HepG2 (cell line): Measurements from ENCODE around the gene BAZ1B. TPM values are rescaled to one million over a fixed set of nuclear protein-coding genes. Genes with fewer than 3 reads are reported as not detected.

Source experiments
- ARID2 ChIP-seq: sonication (generic); formaldehyde crosslinking; IDR thresholded peaks from 2 replicates; pipeline ENCODE4 v1.8.1; 2022; ENCODE audit warnings: mild to moderate bottlenecking, missing genetic modification reagents, borderline replicate concordance
- CREBL2 ChIP-seq: sonication (generic); formaldehyde crosslinking; IDR thresholded peaks from 2 replicates; pipeline ENCODE4 v1.8.1; 2023; ENCODE audit warnings: missing genetic modification reagents, mild to moderate bottlenecking, borderline replicate concordance
- GATA4 ChIP-seq: sonication (generic); IDR thresholded peaks from 2 replicates; pipeline ENCODE4 v1.6.1; 2016; ENCODE audit warnings: antibody characterized with exemption, low read depth, borderline replicate concordance
- HBP1 ChIP-seq: IDR thresholded peaks from 2 replicates; pipeline ENCODE4 v1.6.1; 2016; ENCODE audit warnings: low read depth, control low read depth
- HNF4G ChIP-seq, 2 experiments: sonication (generic) in 1 of 2; formaldehyde crosslinking in 1 of 2; IDR thresholded peaks; 2 replicates each; pipeline versions ENCODE4 v1.4.0 to v1.6.1; 2011 to 2020; ENCODE audit warnings: borderline replicate concordance in 2 of 2, low read depth in 2 of 2, mild to moderate bottlenecking in 2 of 2, low read length in 1 of 2, missing genetic modification reagents in 1 of 2, moderate library complexity in 1 of 2
- IRX3 ChIP-seq: sonication (generic); formaldehyde crosslinking; IDR thresholded peaks from 2 replicates; pipeline ENCODE4 v1.8.1; 2023; ENCODE audit warnings: mild to moderate bottlenecking, low read depth, missing genetic modification reagents, borderline replicate concordance
- NAIF1 ChIP-seq: sonication (generic); formaldehyde crosslinking; IDR thresholded peaks from 2 replicates; pipeline ENCODE4 v1.5.0; 2020; ENCODE audit warnings: mild to moderate bottlenecking, missing genetic modification reagents, borderline replicate concordance
- NFIB ChIP-seq: sonication (generic); formaldehyde crosslinking; IDR thresholded peaks from 2 replicates; pipeline ENCODE4 v1.9.0; 2021; ENCODE audit warnings: missing genetic modification reagents, mild to moderate bottlenecking, borderline replicate concordance
- NFIC ChIP-seq: IDR thresholded peaks from 2 replicates; pipeline ENCODE4 v1.6.1; 2012; ENCODE audit warnings: mild to moderate bottlenecking, low read length, inconsistent platforms
- POLR2G ChIP-seq: fragments of 200-400 bp; formaldehyde crosslinking; IDR thresholded peaks from 2 replicates; pipeline ENCODE4 v1.6.1; 2018; ENCODE audit warnings: mild to moderate bottlenecking, low read depth, low read length, moderate library complexity
- SP4 ChIP-seq: sonication (generic); formaldehyde crosslinking; IDR thresholded peaks from 2 replicates; pipeline ENCODE4 v1.8.1; 2023; ENCODE audit warnings: mild to moderate bottlenecking, missing genetic modification reagents
- SRSF9 ChIP-seq: fragments of 200-400 bp; formaldehyde crosslinking; IDR thresholded peaks from 2 replicates; pipeline ENCODE4 v1.6.1; 2018; ENCODE audit warnings: borderline replicate concordance, mild to moderate bottlenecking, low read depth, low read length; ENCODE audit not compliant: insufficient read depth, poor library complexity, severe bottlenecking
- TBP ChIP-seq: sonication (generic); formaldehyde crosslinking; IDR thresholded peaks from 2 replicates; pipeline ENCODE4 v1.5.0; 2020; ENCODE audit warnings: missing genetic modification reagents
- TEAD2 ChIP-seq: sonication (generic); formaldehyde crosslinking; IDR thresholded peaks from 2 replicates; pipeline ENCODE4 v1.9.0; 2021; ENCODE audit warnings: missing genetic modification reagents
- ZBTB21 ChIP-seq: sonication (generic); formaldehyde crosslinking; IDR thresholded peaks from 2 replicates; pipeline ENCODE4 v1.4.0; 2020; ENCODE audit warnings: missing genetic modification reagents
- ZNF337 ChIP-seq: sonication (generic); formaldehyde crosslinking; IDR thresholded peaks from 2 replicates; pipeline ENCODE4 v1.5.1; 2020; ENCODE audit warnings: missing genetic modification reagents, low read depth, mild to moderate bottlenecking, borderline replicate concordance
- ZNF367 ChIP-seq: sonication (generic); formaldehyde crosslinking; IDR thresholded peaks from 2 replicates; pipeline ENCODE4 v1.4.0; 2020; ENCODE audit warnings: missing genetic modification reagents, borderline replicate concordance
- ZNF468 ChIP-seq: sonication (generic); formaldehyde crosslinking; IDR thresholded peaks from 2 replicates; pipeline ENCODE4 v1.8.0; 2022; ENCODE audit warnings: mild to moderate bottlenecking, moderate library complexity, missing genetic modification reagents
- polyA plus RNA-seq, 8 experiments: library from polyadenylated mRNA; depleted of rRNA in 3 of 8; stranded (reverse) in 7 of 8; unstranded in 1 of 8; fragments of >200 nt; fragmentation: Illumina TruSeq in 4 of 8; extraction: Trizol in 4 of 8; gene quantifications; 2 replicates each; pipeline versions ENCODE4 v1.2.1 to v1.2.3, GENCODE V29; 2011 to 2016; ENCODE audit warnings: low read depth in 4 of 8, missing spikeins in 1 of 8, mixed read lengths in 1 of 8; ENCODE audit not compliant: insufficient read depth in 1 of 8
- total RNA-seq, 5 experiments: library from RNA; depleted of rRNA; stranded (reverse); fragments of >200 nt; fragmentation: Illumina TruSeq; extraction: Trizol; gene quantifications; 2 replicates each; pipeline ENCODE4 v1.2.3, GENCODE V29; 2016; ENCODE audit warnings: low read depth in 1 of 5
- TF ChIP-seq, protein P1 (sequence below): sonication (generic); formaldehyde crosslinking; IDR thresholded peaks from 2 replicates; pipeline ENCODE4 v1.4.0; 2020; ENCODE audit warnings: missing genetic modification reagents, low read depth, mild to moderate bottlenecking, borderline replicate concordance
- TF ChIP-seq, protein P2 (sequence below): IDR thresholded peaks from 2 replicates; pipeline ENCODE4 v1.6.1; 2016; ENCODE audit warnings: mild to moderate bottlenecking
- TF ChIP-seq, protein P3 (sequence below): sonication (generic); formaldehyde crosslinking; IDR thresholded peaks from 2 replicates; pipeline ENCODE4 v1.5.0; 2020; ENCODE audit warnings: missing genetic modification reagents

The BAZ1B gene
- total and polyA plus RNA-seq, 2 of the 13 experiments (the other 11 are each of a cell fraction or from before 2014, with no cell fraction given): 18.6 to 69.4 TPM

GRCh38 chr7:73522105-73522872 lies at the start of gene BAZ1B (continued):
- 0 out of 2 replicates have a peak, but pooled peaks have one; percentile 80 for TF ChIP-seq ZNF367 (CRISPR knock-in tag)
- TF ChIP-seq POLR2G: peak; percentile 69
- no peak for TF ChIP-seq ZBTB21
- no peak for TF ChIP-seq NFIB (CRISPR knock-in tag)
- TF ChIP-seq, protein P1, sequence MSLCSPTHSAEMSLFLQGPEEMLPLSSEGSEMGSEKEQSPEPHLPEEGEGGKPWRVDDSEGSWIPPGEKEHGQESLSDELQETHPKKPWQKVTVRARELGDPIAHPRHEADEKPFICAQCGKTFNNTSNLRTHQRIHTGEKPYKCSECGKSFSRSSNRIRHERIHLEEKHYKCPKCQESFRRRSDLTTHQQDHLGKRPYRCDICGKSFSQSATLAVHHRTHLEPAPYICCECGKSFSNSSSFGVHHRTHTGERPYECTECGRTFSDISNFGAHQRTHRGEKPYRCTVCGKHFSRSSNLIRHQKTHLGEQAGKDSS: no peak
- TF ChIP-seq, protein P2, sequence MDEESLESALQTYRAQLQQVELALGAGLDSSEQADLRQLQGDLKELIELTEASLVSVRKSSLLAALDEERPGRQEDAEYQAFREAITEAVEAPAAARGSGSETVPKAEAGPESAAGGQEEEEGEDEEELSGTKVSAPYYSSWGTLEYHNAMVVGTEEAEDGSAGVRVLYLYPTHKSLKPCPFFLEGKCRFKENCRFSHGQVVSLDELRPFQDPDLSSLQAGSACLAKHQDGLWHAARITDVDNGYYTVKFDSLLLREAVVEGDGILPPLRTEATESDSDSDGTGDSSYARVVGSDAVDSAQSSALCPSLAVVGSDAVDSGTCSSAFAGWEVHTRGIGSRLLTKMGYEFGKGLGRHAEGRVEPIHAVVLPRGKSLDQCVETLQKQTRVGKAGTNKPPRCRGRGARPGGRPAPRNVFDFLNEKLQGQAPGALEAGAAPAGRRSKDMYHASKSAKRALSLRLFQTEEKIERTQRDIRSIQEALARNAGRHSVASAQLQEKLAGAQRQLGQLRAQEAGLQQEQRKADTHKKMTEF: peak; percentile 92
- TF ChIP-seq TBP (CRISPR knock-in tag): no peak
- peak; percentile 57; the same call in 1 of the 2 replicates for TF ChIP-seq HNF4G (IDR thresholded peaks at IDR 0.05; ENCODE audit: borderline replicate concordance, low read depth, low read length)
- TF ChIP-seq HNF4G (CRISPR knock-in tag; IDR thresholded peaks at IDR 0.05; ENCODE audit: borderline replicate concordance, low read depth): no peak
- TF ChIP-seq NAIF1 (CRISPR knock-in tag): no peak
- TF ChIP-seq, protein P3, sequence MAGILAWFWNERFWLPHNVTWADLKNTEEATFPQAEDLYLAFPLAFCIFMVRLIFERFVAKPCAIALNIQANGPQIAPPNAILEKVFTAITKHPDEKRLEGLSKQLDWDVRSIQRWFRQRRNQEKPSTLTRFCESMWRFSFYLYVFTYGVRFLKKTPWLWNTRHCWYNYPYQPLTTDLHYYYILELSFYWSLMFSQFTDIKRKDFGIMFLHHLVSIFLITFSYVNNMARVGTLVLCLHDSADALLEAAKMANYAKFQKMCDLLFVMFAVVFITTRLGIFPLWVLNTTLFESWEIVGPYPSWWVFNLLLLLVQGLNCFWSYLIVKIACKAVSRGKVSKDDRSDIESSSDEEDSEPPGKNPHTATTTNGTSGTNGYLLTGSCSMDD (CRISPR knock-in tag): no peak
- peak; percentile 42; the same call in 1 of the 2 replicates for TF ChIP-seq CREBL2 (CRISPR knock-in tag)
- no peak for TF ChIP-seq NFIC
- no peak for TF ChIP-seq SRSF9
- TF ChIP-seq IRX3 (CRISPR knock-in tag): no peak
- TF ChIP-seq HBP1: no peak
- TF ChIP-seq SP4: peak; percentile 87; the same call in 1 of the 2 replicates
- no peak for TF ChIP-seq ZNF337 (CRISPR knock-in tag)
- TF ChIP-seq TEAD2: 0 out of 2 replicates have a peak, but pooled peaks have one; percentile 19
- peak; percentile 61; the same call in 1 of the 2 replicates for TF ChIP-seq GATA4
- TF ChIP-seq ZNF468 (CRISPR knock-in tag): no peak
- 0 out of 2 replicates have a peak, but pooled peaks have one; percentile 77 for TF ChIP-seq ARID2
